Activated effector memory CD4-positive, alpha-beta T cell treated with anti-CD3 and anti-CD28 coated beads, Interleukin-2, amount 50 U/mL, for 16 hours (primary cell): Measurements from ENCODE around the gene SLC5A2.
"Not testable (repeated sequence)": the region's sequence is repeated elsewhere in the genome, so short reads cannot be mapped to it uniquely, and the experiment has no call there.

Source experiments
- DNase-seq: peaks from one replicate; pipeline ENCODE4 v3.0.0-alpha.2; 2020

The SLC5A2 gene

DNA sequence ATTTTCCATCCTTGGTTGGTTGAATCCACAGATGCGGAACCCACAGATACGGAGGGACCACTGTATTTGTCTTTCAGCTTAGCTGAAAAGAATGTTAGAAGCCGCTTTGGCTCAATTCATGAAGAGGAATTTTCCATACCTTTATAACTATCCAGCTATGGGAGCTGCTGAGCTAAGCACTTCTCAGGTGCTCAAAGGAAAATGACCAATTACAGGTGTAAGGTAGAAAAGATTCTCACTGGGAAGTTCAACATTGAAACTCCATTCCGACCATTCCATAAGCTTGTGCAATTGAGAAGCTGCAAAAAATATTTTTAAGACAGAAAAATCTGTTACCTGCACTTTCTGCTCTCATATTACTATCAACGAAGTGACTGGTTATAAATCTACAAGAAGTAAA, 47.5 kb downstream of the SLC5A2 start:
- no peak for DNase-seq

DNA sequence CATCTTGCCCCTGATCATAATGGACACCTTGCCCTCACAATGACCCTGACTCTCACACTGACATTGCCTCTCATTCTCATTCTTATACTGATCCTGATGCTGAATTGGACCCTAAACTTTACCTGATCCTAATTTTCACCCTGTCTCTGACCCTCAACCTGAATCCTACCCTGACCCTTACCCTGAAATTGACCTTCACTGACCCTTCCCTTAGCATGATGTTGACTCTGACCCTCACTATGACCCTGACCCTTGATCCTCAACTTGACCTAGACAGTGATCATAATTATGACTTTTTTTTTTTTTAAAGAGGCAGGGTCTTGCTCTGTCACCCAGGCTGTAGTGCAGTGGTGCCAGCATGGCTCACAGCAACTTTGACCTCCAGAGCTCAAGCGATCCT, 48.2 kb downstream of the SLC5A2 start:
- no peak for DNase-seq

DNA sequence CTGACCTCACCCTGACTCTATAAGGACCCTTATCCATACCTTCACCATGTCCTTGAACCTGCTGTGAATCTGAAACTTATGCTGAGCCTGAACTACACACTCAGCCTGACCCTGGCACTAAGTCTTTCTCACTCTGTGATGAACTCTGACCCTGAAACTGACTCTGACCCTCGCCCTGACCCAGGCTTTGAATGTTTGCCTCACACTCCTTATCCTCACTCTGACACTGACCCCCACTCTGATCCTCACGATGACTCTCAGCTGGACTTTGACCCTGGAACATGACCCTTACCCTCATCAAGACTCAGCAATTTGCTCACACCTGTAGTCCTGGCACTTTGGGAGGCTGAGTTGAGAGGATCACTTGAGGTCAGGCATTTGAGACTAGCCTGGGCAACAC, 49.2 kb downstream of the SLC5A2 start:
- DNase-seq: no peak

DNA sequence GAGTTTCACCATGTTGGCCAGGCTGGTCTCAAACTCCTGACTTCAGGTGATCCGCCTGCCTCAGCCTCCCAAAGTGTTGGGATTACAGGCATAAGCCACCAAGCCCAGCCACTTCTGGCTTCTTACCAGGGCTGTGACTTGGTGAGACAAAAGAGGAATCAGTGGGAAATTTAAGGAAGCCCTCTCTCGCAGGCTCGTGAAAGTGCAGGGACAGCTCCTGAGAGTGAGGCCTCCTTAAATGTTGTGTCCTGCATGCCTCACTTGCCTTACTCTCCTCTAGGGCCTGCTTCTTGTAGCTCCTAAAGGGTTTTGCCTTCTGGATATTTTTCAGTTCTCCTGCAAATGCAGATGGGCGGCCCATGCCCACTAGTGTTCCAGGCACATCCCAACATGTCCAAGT, 50.0 kb downstream of the SLC5A2 start:
- no peak for DNase-seq

DNA sequence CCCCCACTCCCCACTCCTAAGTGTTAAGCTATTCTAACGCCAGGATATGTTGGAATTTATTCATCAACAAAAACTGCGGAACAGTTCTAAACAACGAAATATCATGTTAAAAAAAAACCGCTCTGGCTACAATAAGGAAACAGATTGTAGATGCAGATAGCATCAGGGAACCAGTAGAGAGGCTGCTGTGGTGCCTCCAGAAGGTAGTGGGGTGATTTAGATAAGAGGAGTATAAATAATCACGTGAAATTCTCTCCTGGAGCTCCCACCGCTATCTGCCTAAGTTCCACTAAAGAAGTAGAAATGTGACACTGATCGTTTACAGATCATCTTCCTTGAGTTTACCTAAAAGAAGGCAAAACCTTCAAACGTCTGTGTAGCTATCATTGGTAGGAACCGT, 52.8 kb downstream of the SLC5A2 start:
- no peak for DNase-seq

DNA sequence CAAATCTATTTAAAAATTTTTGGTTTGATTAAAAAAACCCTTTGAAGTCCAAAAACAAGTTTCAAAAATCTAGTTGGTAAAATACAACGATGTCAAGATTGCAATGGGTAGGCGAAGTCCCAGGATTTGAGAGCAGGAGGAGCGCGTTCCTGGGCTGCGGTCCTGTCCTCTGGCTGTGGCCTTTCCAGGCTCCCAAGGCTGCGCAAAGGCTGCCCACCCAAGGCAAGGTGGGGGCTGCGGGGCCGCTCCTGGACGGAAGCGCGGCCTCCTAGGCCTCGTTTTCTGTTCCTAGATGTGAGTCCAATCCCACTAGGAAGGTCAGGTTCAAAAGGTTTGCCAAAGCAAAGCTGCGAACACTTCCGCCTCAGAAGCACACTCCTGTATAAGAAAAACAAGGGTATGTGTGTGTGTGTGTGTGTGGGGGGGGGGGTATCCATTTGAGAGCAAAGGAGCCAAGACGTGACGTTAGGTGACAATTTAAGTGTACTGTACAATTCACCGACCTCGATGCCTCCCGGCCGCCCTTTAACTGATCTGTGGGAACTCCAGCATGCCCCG, 54.0 kb downstream of the SLC5A2 start:
- DNase-seq: no peak

DNA sequence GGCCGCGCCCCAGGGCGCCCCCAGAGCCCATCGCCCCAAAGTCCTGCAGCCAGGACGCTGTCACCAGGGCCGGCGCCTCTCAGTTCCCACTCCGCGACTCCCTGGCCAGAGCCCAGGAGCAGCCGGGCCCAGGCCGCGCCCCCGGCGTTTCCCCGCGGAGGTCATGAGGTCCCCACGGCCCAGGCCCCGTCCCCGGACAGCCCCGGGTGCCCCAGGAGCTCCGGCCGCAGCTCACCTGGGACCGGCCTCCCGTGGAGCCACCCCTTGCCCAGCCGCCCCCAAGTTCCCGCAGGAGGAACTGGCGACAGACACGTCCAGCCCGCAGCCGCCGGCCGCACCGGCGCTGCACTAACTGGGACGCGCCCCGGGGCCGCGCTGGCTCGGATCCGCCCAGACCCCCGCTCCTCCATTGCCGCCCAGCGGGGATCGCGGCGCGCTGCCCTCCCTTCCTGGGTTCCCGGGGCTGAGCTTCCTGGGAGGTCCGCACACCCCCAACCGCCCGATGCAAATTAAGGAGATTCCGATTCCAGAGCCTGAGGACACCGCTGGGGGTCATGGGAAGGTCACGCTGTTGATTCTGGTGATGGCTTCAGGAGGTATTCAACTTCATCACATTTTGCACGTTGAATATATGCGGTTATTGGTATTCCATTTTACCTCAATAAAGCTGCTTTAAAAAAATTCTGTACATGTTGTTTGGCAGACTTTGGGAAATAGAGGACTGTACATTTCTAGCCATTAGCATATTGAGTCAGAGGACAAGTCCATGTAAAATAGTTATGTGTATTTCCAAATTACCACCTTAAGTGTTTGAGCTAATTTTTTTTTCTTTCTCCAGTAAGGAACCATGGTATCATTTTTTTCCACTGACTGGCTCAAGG, 54.7 kb downstream of the SLC5A2 start:
- DNase-seq: no peak

DNA sequence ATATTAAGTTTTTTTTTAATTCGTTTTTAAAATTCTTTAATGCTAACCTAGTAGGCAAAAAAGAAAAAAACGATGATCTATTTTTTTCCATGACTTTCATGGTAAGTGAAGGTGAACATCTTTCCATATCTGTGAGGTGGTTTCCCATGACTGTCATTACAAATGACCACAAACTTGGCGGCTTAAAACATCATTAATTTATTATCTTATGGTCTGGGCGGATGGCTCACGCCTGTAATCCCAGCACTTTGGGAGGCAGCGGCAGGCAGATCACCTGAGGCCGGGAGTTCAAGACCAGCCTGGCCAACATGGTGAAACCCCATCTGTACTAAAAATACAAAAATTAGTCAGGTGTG, 55.3 kb downstream of the SLC5A2 start:
- not testable (repeated sequence) for DNase-seq

DNA sequence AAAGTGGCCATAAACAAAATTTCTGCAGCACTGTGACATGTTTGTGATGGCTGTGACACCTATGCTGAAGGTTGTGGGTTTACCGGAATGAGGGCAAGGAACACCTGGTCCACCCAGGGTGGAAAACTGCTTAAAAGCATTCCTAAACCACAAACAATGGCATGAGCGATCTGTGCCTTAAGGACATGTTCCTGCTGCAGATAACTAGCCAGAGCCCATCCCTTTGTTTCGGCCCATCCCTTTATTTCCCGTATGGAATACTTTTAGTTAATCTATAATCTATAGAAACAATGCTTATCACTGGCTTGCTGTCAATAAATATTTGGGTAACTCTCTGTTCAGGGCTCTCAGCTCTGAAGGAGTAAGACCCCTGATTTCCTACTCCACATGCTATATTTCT, 56.8 kb downstream of the SLC5A2 start:
- not testable (repeated sequence) for DNase-seq
